Activated CD8-positive, alpha-beta memory T cell treated with anti-CD3 and anti-CD28 coated beads for 1 hour (primary cell): ENCODE results near the gene CSNK2A1.
"Not testable (repeated sequence)": the region's sequence is repeated elsewhere in the genome, so short reads cannot be mapped to it uniquely, and the experiment has no call there.

Experiments
- DNase-seq, 2 donors: peaks; one replicate each; pipeline ENCODE4 v3.0.0-alpha.2; 2020; ENCODE audit warnings: low read depth in 1 of 2; ENCODE audit errors: extremely low read depth in 1 of 2

The CSNK2A1 gene

GRCh38 chr20:496126-496696, 47.4 kb downstream of the CSNK2A1 start:
- no peak for DNase-seq

DNA sequence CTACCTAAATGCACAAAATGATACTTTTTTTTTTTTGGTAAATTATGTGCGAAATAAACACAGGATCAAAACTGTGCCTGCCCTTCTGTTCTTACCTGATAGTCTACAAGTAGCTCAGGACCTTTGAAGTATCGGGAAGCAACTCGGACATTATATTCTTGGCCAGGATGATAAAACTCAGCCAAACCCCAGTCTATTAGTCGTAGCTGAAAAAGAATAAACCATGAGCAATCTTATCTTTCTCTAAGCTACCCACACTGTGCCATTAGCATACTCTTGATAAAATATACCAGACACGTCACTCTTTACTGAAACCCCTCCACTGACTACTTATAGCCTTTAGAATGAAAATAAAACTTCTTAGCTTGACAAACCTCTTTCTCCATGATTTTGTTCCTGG, 51.4 kb downstream of the CSNK2A1 start:
- no peak for DNase-seq

DNA sequence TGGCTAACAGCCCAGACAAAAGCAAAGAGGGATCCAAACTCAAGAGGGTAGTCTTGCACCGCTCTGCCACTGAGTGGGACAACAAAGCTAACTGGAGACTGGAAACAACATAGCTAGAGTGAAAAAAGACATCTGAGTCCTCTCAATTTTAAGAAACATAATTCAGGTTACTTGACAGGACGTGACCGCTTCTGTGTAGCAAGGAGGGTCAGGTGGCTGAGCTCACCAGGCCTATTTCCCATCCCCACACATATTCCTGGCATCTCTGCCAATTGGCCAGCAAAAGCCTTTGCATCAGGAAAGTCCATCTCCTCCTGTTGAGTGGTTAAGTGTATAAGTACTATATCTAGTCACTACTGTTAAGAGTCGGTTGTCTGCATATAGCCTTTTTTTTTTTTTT, 55.9 kb downstream of the CSNK2A1 start:
- DNase-seq = no peak

DNA sequence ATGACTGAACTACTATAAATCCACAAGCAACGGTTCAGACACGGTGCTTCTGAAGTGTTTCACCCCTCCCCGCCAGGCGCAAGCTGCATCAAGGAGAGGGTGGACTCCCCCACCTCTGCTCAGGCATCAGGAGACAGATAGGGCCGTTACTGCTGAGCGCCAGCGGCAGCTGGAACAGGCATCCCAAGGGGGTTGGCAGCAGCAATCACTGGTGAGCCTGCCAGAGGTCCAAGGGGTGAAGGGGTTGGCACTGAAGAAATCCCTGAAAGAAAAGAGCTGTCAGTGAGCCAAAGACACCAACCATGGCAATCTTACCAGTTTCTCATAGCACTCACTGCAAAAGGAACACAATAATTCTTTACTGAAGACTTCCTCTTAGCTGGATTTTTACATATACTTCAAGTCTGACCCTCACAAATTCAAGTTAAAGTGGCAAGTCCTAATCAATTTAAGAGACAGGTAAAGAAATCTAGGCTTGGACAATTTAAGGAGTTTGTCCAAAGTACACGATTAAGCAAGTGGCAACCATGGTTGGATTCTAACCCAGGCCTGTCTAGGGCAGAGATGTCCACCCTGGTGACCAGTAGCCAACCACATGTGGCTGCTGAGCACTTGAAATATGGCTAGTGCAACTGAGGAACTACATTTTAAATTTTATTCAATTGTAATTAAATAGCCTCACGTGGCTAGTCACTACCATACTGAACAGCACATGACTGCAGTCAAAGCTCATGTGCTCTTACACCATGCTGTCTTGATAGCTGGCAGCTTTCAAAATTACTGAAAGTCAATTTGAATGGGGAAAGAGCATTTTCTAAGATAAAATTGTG, 59.6 kb downstream of the CSNK2A1 start:
- DNase-seq = no peak

DNA sequence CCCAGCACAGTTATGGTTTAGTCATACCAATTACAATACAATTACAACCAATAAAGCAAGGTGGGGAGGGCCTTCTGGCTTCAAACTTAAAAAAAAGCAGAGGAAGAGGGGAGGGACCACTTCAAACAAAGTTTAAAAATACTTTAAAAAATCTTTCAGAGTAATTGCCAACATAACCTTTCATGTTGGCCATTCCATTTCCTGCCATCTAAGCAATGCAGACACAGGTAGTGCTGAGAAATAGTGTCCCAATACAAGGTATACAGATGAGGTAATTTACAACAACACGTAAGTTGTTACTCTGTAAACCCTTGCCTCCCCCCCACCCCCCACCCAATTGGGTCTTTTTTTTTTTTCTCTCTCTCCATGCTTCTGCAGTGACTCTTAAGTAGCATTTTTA, 62.4 kb downstream of the CSNK2A1 start:
- no peak for DNase-seq

DNA sequence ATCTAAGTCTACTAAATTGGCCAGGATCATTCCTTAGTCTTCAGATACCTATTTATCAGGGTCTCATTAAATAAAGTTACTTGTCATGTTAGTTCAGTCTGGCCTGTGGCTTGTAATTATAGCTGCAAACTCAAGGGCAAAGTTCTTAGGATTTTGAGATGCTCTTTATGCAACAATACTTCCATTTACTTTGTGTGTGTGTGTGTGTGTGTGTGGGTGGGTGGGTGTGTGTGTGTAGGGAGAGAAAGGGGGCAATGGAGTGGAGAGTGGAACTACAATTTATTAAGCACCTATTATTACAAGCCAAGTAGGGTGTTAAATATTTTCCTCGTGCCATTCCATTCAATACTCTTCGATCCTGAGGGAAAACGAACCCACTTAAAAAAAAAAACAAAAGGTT, 63.5 kb downstream of the CSNK2A1 start:
- no peak for DNase-seq

DNA sequence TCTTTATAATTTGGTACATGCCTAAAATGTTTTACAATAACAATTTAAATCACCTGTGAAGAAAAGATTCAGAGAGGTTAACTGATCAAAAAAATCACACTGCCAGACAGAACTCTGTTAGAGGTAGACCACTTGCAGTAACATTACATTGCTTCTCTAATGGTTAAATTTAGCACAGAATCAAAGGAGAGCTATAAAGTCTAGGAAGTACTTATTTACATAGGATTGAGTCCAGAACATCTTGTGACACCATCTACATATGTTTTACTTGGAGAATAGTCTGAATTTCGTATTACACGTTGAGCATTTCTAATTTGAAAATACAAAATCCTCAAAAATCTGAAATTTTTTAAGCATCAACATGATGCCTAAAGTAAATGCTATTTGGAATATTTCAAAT, 64.1 kb downstream of the CSNK2A1 start:
- no peak for DNase-seq

- no peak for DNase-seq
Observed at GRCh38 chr20:478949-479429, 64.6 kb downstream of the CSNK2A1 start.

GRCh38 chr20:478010-478948, 65.3 kb downstream of the CSNK2A1 start:
- DNase-seq = no peak

GRCh38 chr20:476561-477249, 66.9 kb downstream of the CSNK2A1 start:
- DNase-seq = not testable (repeated sequence)

DNA sequence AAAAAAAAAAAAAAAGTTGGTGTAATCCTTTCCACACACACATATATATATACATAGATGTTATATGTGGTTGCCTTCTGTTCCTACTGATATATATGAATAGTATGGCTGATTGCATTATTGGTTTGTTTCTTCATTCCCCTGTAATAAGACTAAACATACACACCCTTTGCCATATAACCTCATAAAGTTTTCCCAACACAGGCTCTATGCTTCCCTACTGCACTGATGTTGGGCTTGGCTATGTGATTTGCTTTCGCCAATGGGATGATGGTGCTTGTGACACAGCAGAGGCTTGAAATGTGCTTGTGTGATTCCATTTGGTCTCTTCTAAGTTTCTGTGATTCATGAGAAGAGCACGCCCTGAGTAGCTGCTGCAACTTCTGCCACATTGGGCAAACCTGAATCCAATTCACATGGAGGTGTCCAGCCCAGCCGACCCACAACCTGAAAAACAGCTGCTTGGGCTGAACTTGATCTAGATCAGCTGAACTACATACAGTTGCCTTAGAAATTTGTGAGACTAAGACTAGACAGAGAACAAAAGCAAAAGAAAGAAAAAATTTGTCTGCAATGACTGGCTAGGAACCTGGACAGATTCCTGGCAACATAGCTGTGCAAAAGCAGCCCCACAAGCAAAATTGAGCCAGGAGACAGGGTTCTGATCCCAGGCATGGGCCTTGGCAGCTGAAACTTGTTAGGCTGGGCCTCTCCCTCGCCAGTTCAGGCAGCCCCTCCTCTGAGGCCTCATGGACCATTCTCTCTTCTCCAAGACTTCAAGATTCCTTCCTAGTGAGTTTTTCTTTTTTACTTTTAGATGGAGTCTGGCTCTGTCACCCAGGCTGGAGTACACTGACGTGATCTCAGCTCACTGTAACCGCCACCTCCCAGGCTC, 67.9 kb downstream of the CSNK2A1 start:
- no peak for DNase-seq

GRCh38 chr20:474581-474980, 69.0 kb downstream of the CSNK2A1 start:
- DNase-seq = no peak

DNA sequence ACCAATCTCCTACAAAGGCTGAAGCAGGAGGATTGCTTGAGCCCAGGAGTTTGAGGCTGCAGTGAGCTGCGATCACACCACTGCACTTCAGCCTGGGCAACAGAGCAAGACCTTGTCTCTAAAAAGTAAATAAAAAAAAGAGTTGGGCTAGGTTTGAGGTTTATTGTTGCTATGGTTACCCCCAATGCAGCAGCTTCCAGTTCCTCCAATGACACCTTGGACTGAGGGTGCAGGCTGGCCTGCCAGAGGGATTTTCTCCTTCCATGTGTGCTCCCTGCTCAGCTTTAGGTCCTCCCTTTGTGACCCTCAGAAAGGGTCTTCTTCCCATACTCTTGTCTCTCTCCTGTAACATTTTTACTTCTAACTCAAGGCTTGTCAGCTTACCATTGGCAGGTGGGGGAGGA, 70.7 kb downstream of the CSNK2A1 start:
- DNase-seq = no peak

DNA sequence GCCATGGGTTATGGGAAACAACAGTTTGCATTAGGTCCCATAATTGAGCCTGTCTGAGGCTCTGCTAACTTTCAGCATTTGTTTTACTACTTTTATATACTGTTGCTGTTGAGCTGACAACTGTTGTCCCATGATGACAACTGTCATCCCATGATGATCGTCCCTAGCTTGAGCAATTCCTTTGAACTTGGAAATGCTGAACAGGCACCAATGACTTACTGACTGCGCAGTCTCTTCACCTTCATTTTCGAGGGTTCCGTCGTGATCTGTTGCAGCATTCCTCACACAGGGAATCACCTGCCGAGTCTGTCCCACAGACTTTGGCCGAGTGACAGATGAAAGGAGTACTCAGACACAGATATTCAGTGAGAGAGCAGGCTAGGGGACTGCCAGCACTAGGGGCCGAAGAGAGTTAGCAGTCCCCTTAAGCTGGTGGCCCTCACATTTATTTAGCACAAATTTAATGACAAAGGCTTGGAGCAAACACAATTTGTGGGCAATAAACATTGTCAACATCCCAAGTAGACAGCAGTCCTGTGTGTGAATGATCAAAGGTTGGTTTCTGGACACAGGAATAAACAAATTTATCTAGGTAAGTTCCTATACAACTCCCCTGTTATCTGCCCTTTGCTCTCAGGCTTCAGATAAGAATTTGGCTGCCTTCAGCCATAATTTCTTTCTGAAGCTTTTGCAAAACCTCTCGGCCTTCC, 71.3 kb downstream of the CSNK2A1 start:
- no peak for DNase-seq

GRCh38 chr20:469746-470490, 73.7 kb downstream of the CSNK2A1 start:
- no peak for DNase-seq

DNA sequence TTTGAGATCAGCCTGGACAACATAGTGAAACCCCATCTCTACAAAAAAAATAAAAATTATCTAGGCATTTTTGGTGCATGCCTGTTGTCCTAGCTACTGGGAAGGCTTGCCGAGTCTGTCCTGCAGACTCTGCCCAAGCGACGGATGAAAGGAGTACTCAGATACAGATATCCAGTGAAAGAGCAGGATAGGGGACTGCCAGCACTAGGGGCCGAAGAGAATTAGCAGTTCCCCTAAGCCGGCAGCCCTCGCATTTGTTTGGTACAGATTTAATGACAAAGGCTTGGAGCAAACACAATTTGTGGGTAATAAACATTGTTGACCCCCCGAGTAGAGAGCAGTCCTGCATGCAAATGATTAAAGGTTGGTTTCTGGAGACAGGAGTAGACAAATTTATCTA, 75.8 kb downstream of the CSNK2A1 start:
- no peak for DNase-seq

DNA sequence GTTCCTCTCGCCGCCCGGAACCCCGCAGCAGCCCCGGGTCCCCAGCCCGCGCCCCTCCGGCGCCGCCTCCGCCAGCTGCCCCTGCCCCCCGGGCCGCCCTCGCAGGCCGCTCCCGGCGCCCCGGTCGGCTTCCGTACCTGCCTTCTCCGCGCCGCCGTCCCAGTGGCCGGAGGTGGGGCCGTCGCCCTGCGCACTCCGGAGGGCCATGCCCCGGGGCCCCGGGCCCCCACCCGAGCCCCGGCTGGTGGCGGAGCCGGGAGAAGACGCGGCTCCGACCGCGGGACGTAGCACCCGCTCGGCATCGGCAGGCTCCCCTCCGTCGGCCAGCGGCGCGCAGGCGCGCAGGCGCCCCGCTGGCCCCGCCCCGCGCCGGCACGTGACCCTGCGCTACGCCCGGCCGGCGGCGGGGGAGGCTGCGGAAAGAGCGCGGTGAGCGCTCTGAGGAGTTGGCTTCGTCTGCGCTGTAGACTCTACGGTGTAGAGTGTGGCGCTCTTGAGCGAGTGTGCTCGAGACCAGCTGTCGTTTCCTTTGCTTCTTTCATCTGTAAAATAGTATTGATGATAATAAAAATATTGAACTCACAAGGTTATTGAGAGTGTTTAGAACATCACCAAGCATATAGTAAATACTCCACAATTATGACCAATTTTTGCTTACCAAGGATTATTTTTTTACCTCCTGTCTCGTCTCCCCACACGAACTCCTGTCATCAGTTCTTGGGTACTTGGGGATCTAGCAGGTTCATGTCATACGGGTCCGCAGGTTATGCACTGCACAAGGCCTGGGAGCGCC, 81.2 kb downstream of the CSNK2A1 start, which contains the start of gene TBC1D20:
Gene TBC1D20 (minus strand): TSS at position 335 of the 793 bp plus-strand sequence. CDS start 128 bp downstream, at position 207.
- peak; percentile 56 to 79 for DNase-seq
